SU-DHL-6 (cell line): Measurements from ENCODE around the gene CDC42.

Experiments
- CTCF ChIP-seq: fragments of 200-600 bp; sonication (generic); IDR thresholded peaks from one replicate; pipeline ENCODE4 v1.5.1; 2017; ENCODE audit warnings: antibody characterized with exemption, mild to moderate bottlenecking, low read length, moderate library complexity; ENCODE audit not compliant: insufficient read depth, poor library complexity, severe bottlenecking
- EZH2phosphoT487 ChIP-seq: fragments of 200-600 bp; sonication (generic), shearing (Covaris generic); conservative IDR thresholded peaks from 2 replicates; pipeline ENCODE4 v1.6.1; 2018; ENCODE audit warnings: mild to moderate bottlenecking, antibody characterized with exemption, low read length, moderate library complexity, mixed read lengths

GRCh38 chr1:22030057-22030456 is 22.5 kb upstream of the CDC42 start:
- TF ChIP-seq CTCF (no peak), EZH2phosphoT487 (no peak)
